GM12872 (cell line): Measurements from ENCODE around the gene OLA1.
A peak's percentile ranks its signal among the peaks of the same experiment; 100 is the strongest.

Experiments
- TF ChIP-seq, protein P1 (sequence below): IDR thresholded peaks from 3 replicates; pipeline ENCODE4 v1.5.1; 2011; ENCODE audit warnings: low read depth, mild to moderate bottlenecking, low read length, moderate library complexity; ENCODE audit not compliant: insufficient read depth

The OLA1 gene

DNA sequence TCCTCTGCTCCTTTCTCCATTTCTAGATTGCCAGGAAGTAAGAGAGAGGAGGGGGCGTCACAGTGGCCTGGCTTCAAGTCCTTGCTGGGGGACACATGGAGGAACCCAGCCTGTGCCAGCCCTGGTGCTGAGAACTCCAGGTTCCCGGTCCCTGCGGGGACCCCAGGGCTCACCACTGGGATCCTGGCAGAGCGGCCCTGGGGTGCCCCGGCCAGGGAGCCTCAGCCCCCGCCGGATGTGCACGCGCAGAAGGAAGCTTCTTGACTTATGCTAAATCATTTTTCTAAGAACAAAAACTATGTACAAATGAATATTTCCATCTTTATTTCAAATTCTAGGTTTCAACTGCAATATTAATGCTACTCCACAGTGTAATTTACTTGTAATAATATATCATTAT, 200.6 kb downstream of the OLA1 start:
- TF ChIP-seq, protein P1, sequence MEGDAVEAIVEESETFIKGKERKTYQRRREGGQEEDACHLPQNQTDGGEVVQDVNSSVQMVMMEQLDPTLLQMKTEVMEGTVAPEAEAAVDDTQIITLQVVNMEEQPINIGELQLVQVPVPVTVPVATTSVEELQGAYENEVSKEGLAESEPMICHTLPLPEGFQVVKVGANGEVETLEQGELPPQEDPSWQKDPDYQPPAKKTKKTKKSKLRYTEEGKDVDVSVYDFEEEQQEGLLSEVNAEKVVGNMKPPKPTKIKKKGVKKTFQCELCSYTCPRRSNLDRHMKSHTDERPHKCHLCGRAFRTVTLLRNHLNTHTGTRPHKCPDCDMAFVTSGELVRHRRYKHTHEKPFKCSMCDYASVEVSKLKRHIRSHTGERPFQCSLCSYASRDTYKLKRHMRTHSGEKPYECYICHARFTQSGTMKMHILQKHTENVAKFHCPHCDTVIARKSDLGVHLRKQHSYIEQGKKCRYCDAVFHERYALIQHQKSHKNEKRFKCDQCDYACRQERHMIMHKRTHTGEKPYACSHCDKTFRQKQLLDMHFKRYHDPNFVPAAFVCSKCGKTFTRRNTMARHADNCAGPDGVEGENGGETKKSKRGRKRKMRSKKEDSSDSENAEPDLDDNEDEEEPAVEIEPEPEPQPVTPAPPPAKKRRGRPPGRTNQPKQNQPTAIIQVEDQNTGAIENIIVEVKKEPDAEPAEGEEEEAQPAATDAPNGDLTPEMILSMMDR = no peak

DNA sequence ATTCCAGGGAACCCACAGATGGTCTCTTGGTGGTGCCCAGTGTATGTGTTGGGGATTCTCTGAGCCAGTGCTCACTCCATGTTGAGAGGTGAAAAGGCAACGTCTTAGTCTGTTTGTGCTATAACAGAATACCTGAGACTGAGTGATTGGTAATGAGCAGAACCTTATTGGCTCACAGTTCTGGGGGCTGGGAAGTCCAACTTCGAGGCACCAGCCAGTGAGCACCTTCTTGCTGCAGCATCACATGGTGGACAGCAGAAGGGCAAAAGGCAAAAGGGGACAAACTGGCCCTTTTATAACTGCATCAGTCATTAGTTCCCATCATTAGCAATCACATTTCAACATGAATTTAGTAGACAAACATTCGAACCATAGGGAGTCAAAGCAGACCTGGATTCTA, 202.2 kb downstream of the OLA1 start:
- TF ChIP-seq, protein P1 = no peak

DNA sequence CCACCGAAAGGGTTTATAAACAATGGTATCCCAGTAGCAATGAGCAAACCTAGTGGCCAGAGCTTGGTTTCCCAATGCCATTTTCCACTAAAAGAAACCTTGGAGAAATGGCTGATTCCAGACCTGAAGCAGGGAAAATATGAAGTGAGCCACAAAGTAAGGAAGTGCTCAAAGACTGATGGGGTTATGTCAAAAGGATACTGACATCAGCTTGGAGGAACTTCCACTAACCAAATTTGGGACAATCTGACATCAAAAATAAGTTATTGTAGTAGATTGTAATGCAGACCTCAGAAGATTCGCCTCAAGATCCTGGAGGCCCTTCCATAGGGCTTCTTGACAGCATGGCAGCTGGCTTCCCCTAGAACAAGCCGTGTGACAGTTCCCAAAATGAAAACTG, 203.8 kb downstream of the OLA1 start:
- TF ChIP-seq, protein P1 = no peak

DNA sequence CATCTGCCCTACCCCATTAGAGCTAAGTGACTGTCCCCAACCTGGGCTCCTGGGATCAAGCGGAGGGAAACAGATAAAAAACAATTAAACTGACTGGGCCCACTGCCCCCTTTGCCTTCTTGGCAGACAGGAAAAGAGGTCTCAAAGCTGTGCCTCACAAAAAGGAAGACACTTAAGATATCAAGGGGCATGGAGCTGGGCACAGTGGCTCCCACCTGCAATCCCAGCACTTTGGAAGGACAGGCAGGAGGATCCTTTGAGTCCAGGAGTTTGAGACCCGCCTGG, 208.0 kb downstream of the OLA1 start:
- TF ChIP-seq, protein P1 = no peak

DNA sequence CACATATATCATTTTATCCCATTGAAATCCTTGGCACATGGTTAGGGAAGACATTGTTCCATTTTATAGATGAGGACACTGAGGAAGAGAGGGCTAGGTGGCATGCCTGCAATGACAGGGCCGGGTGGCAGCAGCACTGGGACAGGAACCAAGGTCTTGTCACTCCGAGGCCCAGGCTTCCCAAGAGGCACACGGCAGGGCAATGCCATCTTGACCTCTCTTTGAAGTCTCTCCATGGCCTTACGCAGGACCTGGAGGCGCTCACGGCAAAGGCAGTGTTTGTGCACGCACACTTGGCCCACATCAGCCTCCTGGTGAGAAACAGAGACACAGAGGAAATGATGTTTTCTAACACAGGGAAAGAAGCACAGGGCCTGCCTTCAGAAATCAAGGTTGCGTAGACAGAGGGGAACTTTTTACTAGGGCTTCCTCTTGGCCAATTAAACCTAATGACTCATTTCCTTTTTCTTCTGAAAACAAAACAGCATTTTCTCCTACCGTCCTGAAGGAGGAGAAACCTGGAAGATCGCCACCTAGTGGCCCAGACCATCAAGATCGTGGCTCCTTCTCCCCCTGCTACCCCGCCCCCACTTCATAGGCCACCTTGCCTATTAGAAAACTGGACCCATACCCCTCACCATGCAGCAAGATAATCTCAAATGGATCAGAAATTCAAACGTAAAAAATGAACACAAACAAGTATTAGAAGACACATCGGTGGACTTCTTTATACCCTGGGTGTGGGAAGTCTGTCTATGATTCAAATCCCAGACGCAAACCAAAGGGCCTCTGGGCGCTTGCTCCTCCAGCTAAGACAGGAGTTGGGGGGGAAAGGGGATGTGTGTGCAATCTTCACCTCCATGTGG, 208.5 kb downstream of the OLA1 start:
- TF ChIP-seq, protein P1 = peak; percentile 87

DNA sequence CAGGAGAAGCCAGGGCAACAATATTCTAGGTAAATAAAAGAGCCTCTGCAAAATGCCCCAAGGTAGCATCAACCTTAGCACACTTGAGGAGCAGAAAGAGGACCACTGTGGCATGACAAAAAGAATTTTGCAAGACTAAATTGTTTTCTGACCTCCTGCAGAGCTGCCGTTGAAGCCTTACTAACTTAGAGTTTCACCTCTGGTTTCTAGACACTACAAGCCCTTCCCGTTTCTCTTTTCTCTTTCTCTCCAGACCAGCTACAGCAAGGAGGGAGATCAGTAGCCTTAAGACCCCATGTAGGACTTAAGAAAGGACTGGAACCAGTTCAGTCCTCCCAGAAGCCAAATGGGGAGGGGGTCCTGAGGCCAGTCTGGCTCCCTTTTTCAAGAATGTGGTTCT, 209.9 kb downstream of the OLA1 start:
- TF ChIP-seq, protein P1 = no peak

DNA sequence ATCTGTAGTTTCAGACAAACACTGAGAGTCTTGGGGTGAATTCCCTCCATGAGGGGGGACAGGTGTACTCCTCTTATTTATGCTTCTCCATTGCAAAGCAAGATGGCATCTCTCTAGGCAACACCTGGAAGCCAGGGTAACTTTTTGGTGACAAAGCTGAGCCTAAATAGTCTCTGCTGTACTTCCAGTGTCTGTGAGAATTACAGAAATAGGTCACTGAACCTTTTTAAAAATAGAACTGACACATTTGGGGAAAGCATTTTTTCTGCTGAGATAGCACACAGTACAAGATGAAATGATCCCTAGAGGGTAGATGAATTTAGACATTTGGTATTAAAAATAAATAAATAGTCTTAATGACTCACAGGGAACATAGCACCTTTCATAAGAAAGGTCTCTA, 211.5 kb downstream of the OLA1 start:
- TF ChIP-seq, protein P1 = no peak
